ENCODE results near the gene TMEFF2.

The TMEFF2 gene

DNA sequence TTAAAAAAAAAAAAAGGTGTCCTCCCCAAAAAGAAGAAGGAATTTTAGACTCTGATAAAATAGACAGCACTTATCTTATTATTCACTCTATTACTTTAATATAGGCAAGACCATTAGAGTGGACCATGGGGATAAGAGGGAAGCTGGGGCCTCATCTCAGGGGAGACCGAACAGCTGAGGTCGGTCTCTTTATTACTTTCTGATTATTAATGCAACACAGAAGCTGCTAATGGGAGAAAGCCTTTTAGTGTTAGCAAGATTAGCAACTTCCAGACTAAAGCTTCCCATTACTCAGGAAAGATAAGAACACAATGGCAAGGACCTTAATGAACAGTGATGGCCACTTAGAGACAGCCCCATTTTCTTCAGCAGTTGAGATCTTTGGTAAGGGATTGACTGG lies 135.5 kb downstream of the TMEFF2 start:
- peak; percentile 94 for DNase-seq

DNA sequence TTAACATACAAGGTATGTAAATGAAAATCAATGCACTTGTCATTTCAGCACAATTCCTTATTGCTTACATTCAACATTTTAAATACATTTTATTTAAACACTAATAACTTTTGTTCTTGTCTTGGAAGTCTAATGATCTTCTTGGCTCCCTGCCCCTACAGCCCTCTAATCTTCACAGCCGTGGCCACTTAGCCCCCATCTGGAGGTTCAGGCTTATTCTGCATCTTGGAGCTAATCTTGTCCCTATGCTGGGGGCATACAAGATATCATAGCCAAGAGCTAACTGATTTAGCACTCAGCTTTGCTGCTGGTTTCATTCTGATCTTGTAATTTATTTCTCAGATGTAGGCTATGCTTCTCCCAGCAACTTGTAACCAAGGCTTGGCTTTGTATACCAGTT lies 140.8 kb downstream of the TMEFF2 start:
- DNase-seq: peak; percentile 96

DNA sequence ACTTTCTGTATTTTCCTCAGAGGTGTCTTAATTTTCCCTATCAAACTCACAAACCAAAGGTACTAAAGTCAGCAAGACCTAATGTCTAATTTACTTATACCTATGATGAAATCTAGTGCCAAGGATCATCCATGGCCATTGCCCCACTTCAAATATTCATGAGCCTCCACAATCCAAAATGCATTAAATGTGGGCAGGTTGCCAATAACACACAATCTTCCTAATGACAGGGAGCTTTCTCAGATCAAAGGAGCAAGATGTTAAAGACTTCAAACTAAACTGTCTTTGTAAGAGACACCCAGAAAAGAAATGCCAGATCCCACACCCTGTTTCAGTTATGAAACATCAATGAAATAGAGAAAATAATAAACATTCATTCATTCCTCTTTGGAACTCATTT lies 143.2 kb downstream of the TMEFF2 start:
- DNase-seq: peak; percentile 96

DNA sequence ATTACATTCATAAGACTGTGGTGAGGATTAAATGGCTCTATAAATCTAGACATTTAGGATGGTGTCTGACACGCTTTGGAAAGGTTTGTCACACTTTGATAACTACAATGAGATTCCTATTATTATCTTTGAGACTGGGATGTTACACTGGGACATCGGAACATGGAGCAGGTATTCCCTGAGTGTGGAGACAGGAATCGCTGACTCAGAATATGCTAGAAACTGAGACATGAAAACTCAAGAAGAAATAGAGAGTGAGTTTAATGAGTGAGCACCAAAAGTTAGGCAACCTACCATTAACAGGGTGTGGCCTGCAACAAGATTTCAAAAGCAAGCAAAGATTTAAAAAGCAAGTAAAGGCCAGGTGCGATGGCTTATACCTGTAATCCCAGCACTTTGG lies 145.4 kb downstream of the TMEFF2 start:
- DNase-seq: no peak

DNA sequence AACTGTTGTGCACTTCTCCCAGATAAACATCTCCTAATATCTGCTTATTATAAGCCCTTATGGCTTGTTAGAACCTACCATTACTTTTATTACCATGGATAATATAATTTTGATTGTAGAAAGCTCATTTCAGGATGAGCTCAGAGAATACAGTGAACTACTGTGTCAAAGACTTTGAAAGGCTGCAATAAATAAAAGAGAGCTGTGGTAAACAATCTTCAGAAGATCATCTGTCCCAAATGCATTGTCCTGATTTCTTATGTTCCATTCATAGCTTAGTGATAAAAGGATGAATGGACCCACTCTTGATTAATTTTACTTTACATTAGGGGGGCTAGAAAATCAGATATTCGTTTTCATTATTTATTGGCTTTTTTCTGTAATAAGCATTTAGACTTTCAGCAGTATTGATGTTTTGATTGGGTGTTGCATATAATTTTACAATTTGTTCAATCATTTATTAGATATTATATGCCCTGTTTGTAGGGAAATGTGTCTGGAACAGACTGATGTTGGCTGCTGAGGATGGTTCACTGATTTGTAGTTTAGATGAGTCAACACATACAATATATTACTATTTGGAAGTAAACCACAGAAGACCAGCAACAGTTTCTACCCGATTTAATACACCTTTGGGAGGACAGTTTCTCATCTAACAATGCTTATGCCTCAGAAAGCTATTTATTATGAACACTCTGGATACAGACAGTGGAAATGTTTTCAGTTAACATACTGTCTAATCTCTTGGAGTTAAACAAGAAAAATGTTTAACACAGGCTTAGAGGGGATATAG lies 147.2 kb downstream of the TMEFF2 start:
- DNase-seq: no peak

DNA sequence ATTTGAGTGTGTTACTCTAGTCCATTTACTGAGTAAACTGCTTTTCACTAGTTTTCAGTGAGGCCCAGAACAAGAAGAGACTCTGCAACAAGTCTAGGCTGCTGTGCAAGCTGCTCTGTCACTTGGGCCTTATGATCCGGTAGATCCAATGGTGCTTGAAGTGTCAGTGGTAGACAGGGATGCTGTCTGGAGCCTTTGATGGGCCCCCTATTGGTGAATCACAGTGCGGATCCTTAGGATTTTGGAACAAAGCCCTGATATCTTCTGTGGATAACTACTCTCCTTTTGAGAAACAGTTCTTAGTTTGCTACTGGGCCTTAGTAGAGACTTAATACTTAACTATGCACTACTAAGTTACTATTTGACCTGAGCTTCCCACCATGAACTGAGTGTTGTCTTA lies 150.2 kb downstream of the TMEFF2 start:
- no peak for DNase-seq

DNA sequence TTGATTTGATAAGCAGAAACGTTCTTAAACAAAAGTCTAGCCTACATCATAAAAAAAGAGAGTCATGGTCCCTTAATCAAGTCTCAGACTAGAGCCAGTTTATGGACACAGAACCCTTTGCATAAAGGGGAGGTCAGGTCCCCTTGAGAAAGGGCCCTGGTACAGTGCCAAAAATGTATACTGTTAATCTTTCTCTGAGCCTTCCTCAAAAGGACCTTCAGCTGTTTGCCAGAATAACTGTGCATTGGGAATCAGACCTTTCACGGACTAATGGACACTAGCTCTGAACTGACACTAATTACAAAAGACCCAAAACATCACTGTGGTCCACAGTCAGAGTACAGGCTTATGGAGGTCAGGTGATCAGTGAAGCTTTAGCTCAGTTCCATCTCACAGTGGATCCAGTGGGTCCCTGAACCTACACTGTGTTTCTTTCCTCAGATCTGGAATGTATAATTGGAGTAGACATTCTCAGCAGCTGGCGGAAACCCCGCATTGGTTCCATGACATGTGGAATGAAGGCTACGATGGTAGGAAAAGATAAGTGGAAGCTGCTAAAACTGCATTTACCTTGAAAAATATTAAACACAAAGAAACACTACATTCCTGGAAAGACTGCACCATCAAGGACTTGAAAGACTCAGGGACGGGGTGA lies 151.4 kb downstream of the TMEFF2 start:
- DNase-seq: no peak

DNA sequence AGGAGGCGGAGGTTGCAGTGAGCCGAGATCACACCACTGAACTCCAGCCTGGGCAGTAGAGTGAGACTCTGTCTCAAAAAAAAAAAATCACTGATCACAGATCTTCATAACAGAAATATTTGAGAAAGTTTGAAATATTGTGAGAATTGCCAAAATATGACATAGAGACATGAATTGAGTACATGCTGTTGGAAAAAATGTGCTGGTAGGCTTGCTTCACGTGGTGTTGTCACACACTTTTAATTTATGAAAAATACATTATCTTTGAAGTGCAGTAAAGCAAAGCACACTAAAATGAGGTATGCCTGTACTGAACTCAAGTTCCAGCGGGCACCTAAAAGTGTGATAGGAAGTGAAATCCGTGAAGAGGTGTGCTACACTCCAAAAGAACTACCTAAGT lies 152.6 kb downstream of the TMEFF2 start:
- DNase-seq: no peak

DNA sequence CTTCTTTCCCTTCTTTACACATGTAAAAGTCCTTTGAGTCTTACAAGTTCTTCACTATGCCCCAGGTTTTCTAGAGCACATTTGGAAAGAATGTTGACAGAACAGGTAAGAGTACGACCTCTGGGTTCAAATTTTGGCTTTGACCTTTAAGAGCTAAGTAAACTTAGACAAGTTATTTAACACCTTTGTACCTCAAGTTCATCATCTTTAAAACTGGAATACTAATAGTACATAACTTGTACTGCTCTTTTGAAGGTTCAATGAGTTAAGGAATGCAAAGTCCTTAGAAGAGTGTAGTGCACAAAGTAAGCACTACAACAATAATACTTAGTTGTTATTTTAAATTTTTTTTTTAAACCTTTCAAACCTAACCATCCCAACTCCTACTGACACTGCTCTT lies 156.6 kb downstream of the TMEFF2 start:
- no peak for DNase-seq

DNA sequence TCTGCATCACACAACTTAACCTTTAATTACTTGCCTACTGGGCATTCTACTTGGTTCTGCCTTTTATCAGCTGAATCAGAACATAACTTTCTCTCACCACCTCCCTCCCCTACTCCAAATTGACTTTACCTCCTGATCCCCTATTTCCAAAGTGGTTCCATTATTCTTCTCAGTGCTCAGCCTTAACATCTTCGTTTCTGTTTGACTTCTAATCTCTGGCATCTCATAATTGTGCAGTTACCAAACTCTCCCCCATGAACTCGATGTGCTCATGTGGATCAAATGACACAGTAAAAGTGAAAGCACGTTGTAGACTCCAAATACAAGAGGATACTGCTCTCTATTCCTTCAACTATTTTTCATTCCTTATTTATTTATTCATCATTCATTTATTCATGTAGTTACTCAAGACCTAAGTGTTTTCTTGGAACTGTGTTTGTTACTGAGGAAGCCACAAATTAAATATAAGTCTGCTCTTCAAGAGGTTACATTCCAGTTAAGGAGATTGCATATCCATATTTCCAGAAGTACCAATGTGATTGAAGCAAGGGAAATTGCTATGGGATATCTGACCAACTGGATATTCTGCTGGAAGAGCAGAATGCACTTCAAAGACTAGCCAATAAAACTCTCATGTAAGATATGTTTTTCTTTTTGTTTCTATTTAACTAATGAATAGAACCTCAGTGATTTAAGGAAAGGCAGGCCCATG lies 158.8 kb downstream of the TMEFF2 start:
- no peak for DNase-seq

DNA sequence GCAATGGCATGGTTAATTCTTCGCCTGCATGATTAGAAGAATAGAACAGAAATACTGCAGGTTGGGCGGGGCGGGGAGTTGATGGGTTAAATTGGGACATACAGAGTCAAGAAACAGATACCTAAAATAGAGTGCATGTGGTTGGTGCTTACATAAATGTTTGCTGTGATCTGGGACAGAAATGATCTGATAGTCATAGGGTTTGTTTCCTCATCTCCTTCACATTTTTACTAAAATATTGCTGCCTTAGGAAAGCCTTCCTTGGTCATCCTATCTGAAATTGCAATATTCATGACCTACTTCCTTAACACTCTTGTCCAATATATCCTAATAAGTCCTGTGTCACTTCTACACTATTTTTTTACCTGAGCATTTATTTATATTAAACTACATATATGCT lies 163.9 kb downstream of the TMEFF2 start:
- no peak for DNase-seq

DNA sequence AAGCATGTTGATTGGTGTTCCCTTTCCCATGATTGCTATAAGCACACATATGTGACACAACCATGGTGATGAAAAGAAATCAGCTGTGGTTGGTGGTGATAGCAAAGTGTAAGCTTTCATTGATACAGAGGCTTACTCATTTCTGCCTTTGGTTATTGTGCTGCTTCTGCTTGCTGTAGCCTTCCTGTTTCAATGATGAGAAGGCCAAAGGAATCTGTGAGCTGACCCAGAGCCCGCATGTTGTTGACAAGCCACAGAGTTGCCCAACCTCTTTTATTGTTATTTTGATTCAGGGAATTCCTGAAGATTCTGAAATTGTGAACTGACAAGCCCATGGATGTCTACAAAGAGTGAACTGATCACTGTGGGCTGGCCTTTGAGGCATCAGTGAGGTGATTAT lies 164.4 kb downstream of the TMEFF2 start:
- no peak for DNase-seq

DNA sequence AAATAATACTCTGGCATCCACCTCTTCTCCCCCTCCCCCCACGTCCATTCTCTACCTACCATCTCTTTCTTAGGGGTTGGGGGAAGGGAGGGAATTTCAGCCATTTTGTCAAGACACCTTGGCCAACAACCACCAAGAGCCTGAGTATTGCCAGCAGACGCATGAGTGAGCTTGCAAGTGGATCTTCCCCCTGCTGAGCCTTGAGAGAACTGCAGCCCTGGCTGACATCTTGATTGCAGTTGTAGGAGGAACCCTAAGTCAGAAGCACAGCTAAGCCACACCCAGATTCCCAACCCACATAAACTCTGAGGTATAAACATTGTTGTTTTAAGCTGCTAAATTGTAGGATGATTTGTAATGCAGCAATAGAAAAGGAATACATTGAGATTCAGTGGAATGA lies 165.6 kb downstream of the TMEFF2 start:
- DNase-seq: peak; percentile 45

DNA sequence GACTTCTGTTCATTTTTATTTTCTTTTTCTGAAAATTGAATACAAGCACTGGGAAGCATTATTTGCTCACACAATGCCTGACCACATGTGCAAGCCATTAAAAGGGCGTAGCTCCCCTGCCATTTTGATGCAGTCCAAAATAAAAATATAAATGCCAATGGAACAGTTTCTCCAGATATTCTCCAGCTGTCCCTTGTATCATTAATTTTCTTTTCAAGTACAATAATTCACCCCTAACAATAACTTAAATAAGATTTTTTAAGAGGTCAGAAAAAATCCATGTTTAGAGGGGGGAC lies 168.0 kb downstream of the TMEFF2 start:
- DNase-seq: no peak

DNA sequence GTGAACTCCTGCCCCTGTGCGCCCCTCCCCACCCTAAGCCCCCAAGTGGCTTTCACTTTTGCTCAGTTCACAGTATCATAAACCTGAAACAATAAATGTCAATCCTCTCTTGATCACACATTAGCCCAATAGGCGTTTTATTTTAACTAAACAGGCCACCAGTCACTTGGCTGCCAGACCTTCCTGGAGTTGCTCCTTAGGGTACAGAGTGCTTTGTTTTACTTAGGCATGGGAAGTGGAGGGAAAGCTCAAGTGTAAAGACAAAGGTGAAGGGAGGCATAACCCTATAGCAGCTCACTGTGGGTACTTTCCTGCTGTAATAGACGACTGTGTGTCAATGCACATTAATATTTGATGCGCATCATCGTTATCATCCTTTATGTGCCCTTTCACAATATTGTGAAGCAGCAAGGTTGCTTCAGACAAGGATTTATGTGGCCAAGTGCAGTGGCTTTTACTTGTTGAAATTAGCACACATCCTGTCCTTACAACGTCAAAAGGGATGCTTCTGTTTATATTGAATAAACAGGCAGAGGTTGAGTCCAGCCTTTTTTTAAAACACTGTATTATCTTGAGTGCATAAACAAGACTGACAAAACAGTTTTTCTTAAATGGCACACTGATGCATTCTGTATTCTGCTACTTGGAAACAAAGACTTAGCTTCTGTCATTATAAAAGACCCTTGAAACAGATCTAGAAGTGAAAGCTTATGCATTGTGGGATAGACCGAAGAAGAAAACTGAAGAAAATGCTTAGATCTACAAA lies 168.5 kb downstream of the TMEFF2 start:
- no peak for DNase-seq

DNA sequence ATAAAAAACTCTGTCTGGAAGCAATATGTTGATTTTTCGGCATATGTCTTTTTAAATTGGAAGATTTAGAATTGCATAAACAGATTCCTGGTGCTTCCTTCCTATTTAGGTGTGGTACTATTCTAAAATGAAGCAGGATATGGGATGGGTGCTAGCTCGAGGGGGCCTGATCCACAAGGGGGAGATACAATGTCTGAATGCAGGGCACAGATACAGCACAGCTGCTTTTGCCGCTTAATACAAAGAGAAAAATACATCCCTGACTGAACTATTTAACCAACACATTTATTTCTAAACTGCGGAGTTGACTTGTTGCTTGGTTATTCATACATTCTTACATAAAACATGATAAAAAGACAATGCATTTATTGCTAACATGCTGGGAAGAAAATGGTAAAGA lies 169.1 kb downstream of the TMEFF2 start:
- peak; percentile 10 for DNase-seq

DNA sequence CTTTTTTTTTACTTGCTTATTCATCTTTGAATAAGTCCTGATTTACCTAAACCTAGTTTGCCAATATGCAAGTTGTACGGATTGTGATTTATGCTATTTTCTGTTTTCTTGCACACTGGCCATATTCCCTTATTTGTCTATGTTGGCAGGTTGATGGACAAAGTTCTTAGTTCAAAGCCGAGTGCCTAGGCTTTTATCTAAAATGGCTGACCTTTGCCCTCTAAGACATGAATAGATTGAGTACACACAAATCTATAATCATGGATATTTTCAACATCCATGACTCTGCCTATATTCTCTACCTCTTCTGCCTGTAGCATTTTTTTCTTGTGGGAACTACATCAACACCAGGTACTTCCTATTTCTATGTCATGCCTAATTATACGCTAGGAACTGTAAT lies 171.7 kb downstream of the TMEFF2 start:
- no peak for DNase-seq

DNA sequence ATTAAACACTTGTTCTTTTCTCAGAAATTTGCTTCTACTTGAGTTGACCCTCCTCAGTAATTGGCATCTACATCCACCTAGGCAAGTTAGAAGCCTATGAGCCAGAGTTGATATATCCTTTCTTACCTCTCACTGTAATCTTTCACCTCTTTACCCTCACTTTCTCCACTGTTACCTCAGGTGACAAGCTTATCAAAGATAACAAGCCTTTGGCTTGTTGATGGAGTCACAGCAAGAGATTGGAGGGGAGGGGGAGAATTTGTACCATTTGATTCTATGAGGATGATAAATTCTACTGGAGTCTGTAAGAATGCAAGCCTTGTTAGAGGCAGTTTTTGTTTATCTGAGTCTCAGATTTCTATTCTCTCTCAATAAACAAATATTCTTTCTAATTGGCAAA lies 176.9 kb downstream of the TMEFF2 start:
- DNase-seq: no peak

DNA sequence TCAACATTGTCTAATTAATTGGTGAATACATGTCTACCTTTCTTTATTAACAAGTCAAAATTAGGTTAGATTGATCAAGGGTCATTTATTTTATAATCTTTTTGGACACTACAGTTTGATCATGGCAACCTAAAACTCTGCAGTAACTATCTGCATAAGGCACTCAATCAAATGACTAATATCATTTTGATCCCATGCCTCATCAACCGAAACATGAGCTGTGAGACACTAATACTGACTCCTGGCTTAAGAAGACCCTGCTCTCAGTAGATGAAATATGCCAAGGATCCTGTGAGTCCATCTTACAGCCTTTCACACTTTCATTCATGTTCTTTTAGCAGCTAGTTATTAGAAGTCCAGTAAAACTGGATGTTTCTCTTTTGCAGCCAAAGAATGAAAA lies 178.5 kb downstream of the TMEFF2 start:
- DNase-seq: no peak

DNA sequence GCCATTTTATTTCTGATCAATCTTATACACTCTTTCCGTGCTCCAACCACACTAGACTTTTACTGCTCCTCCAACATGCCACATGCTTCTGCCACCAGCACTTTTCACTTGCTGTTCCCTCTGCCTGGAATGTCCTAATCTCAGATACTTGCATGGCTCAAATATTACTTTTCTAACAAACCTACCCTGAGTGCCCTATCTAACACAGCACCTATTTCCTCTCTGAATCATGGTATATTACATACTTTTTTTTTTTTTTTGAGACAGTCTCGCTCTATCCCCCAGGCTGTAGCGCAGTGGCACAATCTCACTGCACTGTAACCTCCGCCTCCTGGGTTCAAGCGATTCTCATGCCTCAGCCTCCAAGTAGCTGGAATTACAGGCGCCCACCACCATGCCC lies 181.5 kb downstream of the TMEFF2 start:
- DNase-seq: no peak

DNA sequence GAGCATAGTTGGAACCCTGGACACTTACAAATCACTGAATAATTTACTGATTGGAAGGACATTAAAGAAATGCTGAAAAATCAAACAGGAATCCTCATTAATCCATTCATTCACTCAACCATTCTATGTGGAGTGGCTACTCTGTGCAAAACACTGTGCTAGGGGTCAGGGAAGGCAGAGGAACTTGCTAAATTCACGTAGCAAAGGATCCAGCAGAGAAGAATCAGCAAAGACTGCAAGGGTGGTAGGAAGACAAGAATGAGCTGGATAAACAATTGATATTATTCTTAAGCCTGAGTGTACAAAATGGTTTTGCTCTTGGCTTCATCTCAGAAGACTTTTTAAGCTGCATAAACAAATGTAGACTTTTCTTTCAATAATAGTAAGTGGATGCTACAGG lies 183.5 kb downstream of the TMEFF2 start:
- no peak for DNase-seq

DNA sequence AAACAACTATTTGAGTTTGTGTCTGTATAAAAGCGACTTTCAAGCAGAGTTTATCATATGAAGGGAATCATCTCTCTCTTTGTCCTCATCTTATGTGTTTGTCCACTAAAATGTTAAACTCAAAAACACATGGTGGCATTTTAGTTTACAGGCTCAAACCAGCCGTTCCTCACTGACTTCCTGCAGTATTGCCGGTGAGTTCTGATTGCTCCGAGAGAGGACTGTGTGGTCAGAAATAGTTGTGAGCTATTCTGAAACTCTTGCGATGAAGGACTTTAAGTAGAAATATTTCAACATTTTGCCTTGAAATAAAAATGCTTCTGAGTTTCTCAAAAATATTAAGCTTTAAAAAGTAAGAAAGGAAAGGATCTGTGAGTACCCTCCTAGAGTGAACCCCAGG lies 184.7 kb downstream of the TMEFF2 start:
- DNase-seq: no peak

DNA sequence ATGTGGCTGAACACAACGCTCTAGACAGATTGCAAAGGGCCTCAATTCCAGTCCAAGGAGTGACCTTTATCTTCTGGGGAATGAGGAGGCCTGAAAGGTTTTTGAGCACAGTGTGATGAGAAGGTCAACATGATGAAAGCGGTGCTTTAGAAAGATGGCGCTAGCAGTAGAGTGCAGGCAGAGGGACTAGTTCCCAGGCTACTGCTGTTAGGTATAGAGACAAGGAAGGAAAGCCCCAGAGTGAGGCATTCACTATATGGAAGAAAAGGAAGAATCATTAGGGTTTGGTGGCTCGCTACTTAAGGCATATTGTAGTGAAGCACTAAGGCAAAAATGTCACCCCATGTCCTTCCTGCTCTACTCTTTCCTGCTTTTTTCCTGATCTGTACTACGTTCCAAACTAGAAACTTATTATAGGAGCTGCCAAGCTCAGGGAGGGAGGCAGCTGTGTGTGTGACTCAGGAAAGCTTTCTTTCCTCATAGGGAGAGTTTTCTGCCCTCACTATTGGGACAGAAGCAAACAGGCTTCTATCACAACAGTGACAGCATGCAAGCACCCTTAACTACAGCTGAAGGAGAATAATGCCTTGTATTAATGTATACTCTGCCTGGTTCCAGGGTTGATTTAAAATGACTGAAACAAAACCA lies 187.0 kb downstream of the TMEFF2 start:
- no peak for DNase-seq
